HFF-Myc (cell line): ENCODE data around the gene SNX9.

Experiments
- DNase-seq: peaks from one replicate; pipeline ENCODE4 v3.0.0-alpha.2; 2011; ENCODE audit warnings: low read depth; ENCODE audit errors: extremely low read depth
- H3K4me3 ChIP-seq: replicated peaks from 2 replicates; pipeline ENCODE4 v1.5.1; 2011; ENCODE audit warnings: low read depth, mild to moderate bottlenecking, control low read depth, low read length
- TF ChIP-seq, protein P1 (sequence below): IDR thresholded peaks from 2 replicates; pipeline ENCODE4 v1.5.1; 2012; ENCODE audit warnings: mild to moderate bottlenecking, low read depth, low read length, control low read depth; ENCODE audit errors: missing control alignments

Gene SNX9

DNA sequence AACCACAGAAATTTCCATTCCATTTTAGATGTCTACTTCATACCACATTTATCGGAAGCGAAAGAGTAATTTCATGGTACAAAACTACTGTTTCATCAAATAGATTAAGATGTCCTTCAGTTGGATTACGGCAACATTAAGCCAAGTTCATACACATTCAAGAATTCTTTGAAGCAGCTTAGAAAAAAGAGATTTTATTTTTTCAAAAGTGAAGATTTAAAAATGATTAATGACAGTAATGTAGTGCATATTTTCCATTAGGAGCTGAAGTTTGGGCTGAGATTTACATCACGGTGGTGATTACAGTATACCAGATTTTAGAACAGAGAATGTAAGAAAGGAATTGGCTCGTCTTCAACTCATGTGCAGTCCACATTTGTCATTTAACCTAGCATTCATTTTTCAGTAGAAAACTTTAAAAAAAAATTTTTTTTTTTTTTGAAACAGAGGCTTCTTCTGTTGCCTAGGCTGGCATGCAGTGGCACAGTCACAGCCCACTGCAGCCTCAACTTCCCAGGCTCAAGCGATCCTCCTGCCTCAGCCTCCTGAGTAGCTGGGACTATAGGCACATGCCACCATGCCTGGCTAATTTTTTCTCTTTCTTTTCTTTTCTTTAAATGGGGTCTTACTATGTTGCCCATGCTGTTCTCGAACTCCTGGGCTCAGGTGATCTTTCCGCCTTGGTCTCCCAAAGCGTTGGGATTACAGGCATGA, 160.5 kb downstream of the SNX9 start:
- TF ChIP-seq, protein P1, sequence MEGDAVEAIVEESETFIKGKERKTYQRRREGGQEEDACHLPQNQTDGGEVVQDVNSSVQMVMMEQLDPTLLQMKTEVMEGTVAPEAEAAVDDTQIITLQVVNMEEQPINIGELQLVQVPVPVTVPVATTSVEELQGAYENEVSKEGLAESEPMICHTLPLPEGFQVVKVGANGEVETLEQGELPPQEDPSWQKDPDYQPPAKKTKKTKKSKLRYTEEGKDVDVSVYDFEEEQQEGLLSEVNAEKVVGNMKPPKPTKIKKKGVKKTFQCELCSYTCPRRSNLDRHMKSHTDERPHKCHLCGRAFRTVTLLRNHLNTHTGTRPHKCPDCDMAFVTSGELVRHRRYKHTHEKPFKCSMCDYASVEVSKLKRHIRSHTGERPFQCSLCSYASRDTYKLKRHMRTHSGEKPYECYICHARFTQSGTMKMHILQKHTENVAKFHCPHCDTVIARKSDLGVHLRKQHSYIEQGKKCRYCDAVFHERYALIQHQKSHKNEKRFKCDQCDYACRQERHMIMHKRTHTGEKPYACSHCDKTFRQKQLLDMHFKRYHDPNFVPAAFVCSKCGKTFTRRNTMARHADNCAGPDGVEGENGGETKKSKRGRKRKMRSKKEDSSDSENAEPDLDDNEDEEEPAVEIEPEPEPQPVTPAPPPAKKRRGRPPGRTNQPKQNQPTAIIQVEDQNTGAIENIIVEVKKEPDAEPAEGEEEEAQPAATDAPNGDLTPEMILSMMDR: no peak
- H3K4me3 ChIP-seq: peak overlapping the region; percentile 68
- DNase-seq: no peak

DNA sequence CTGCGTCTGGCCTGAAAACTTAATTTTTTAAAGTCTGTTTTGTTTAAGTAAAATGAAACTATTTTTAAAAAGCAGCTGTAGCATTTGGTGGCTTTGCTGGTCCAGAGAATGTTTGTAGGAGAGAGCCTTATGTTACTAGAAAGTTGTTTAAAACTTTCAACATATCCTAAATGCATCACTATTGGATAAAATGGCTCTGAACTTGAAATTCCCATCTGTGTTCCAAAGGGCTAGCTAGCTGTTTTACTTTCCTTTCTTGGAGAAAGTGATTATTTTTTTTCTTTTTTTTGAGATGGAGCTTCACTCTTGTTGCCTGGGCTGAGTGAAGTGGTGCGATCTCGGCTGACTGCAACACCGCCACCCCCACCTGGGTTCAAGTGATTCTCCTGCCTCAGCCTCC, 161.1 kb downstream of the SNX9 start:
- DNase-seq: no peak
- TF ChIP-seq, protein P1: no peak
- peak overlapping the region; percentile 68 for H3K4me3 ChIP-seq

DNA sequence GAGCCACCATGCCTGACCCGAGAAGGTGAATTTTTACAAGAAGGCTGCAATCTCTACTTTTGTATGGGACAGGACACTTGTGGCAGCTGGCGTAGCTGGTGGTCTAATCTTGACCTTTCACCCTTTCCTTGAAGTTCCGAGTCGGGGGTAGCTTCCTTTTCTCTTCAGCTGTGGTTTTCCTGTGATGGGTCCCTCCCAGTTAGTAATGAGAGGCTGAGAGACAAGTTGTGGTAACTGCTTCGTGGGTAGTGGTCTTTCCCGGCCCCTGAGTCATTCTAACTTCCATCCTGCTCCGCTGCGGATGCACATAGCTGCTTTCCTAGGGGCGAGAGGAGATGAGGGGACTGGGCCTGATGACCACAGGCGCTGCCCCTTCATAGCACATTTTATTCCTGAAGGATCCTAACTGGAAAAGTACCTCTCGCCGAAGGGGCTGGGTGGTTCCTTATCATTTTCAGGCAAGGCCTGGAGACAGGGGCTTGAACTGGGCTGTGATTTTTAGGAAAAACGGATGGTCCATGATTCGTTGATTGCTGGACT, 161.7 kb downstream of the SNX9 start:
- DNase-seq: no peak
- H3K4me3 ChIP-seq: peak overlapping the region; percentile 68
- TF ChIP-seq, protein P1: no peak

DNA sequence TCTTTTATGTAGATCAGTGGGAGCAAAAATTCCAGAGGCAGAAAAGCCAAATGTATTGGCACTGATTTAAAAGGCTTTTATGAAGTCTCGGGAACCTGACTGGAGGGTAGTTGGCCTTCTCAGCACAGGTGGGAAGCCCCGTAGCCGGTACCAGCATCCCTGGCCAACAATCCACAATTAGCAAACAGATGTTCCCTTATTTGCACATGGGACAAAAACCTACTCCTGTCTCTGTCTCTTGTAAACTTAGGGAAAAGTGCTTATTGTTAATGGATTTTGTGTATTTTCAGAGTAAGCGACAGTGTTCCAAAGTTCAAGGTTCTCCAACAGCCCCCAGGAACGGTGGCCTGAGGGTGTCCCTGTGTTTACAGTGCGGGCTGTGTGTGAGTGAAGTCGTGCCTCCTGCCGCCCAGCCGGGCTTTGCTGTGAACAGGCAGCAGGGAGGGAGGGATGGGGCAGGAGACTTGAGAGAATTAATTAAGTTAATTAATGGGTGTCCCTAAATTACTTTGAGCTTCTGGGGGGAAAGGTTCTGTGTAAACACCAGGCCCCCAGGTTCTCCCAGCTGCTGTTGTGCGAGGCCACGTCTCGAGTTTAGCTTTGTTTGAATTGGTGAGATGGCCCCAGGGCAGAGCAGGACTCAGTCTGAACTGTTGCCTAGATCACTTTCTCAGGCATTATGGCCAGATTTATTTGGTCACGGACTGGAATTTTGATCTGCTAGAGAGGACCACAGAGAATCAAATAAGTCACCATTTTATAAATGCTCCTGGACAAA, 162.5 kb downstream of the SNX9 start:
- peak overlapping the region; percentile 68; the same call in 1 of the 2 replicates for H3K4me3 ChIP-seq
- no peak for DNase-seq

DNA sequence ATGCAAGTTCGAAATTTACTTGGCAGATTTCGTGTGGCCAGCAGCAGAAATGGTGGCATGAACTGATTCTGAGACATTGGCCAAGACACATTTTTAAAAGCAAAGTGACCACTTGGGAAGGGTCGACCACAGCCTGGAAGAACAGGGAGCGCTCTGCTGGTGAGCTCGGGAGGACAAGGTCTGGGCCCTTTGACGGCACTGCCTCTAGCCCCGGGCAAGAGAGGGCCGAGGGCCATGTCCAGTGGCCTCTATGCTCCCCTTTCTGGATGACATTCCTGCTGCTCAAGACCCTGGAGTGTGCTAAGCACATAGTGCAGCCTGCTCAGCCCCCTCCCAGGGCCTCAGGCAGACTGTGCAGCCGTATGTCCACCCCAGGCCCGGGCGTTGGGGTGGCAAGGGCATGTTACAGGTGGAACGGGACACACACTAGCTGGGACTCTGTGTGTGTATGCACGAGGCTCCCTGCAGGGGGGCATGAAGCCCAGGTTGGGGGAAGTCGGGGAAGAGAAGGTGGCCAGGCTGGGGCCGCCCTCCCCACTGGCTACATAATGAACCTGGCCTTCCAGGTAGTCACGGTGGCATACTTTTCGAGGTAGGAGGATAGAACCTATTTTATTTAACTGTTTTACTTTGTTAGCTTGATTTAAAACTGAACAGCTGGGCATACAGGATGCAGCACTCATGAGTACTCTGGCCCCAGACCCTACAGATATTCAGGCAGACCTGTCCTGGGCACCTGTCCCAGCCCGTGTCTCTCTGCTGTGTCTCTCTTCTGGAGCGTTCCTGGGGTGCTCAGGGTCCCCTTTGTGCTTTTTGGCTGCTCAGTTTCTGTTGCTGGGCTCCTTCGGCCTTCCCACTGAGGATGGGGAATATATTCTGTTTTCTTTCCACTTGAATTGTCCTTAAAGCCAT, 165.0 kb downstream of the SNX9 start:
- TF ChIP-seq, protein P1: no peak
- no peak overlapping the region for H3K4me3 ChIP-seq
- DNase-seq: no peak

More for the DNA sequence above, 162.5 kb downstream of the SNX9 start:
- TF ChIP-seq, protein P1: no peak

DNA sequence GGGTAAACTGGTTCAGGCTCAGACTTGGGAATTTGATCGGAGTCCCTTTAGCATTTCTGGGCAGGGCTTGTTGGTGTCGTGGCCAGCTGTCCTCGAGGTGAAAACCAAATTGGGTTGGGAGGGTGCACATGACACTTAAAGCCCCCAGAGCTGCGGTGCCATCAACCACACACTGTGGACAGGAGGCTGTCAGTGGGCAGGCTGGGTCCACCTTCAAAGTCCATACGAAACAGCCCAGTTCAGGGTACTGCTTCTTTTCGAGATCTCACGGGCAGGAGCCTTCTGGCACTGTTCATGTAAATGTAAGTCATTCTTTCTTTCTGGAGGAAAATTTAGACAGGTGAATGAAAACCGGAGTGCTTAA, 165.6 kb downstream of the SNX9 start:
- TF ChIP-seq, protein P1: no peak
- no peak for DNase-seq
- no peak overlapping the region for H3K4me3 ChIP-seq
